KMS-11 (cell line): ENCODE results near the gene ATXN7L1.

ENCODE experiments used
- H2AFZ ChIP-seq: fragments of 200-600 bp; sonication (generic); 2 replicates; pipeline ENCODE4 v1.6.1; 2016; ENCODE audit warnings: antibody characterized with exemption, mixed run types, low read depth
- H3K27ac ChIP-seq: fragments of 200-600 bp; sonication (generic); 2 replicates; pipeline ENCODE4 v1.6.1; 2016; ENCODE audit warnings: mild to moderate bottlenecking, mixed run types
- H3K27me3 ChIP-seq: fragments of 200-600 bp; sonication (generic); 2 replicates; pipeline ENCODE4 v1.6.1; 2017; ENCODE audit warnings: mild to moderate bottlenecking, low read depth, mixed run types, moderate library complexity; ENCODE audit not compliant: insufficient read depth
- H3K36me3 ChIP-seq: fragments of 200-600 bp; sonication (generic); 2 replicates; pipeline ENCODE4 v1.6.1; 2017; ENCODE audit warnings: mild to moderate bottlenecking, mixed run types; ENCODE audit not compliant: insufficient read depth
- H3K4me1 ChIP-seq: fragments of 200-600 bp; sonication (generic); 2 replicates; pipeline ENCODE4 v1.6.1; 2016; ENCODE audit warnings: mild to moderate bottlenecking, low read depth, mixed run types; ENCODE audit not compliant: poor library complexity, severe bottlenecking
- H3K4me2 ChIP-seq: fragments of 200-600 bp; sonication (generic); 2 replicates; pipeline ENCODE4 v1.7.0; 2016; ENCODE audit warnings: mild to moderate bottlenecking, mixed run types
- H3K4me3 ChIP-seq: fragments of 200-600 bp; sonication (generic); IDR thresholded peaks from 2 replicates; pipeline ENCODE4 v1.6.1; 2017; ENCODE audit warnings: low read depth, low read length, mixed read lengths; ENCODE audit not compliant: insufficient read depth
- H3K79me2 ChIP-seq: fragments of 200-600 bp; sonication (generic); 2 replicates; pipeline ENCODE4 v1.6.1; 2016; ENCODE audit warnings: low read depth, mixed run types; ENCODE audit not compliant: insufficient read depth
- H3K9ac ChIP-seq: fragments of 200-600 bp; sonication (generic); 2 replicates; pipeline ENCODE4 v1.6.1; 2016; ENCODE audit warnings: mild to moderate bottlenecking, mixed run types
- H4K20me1 ChIP-seq: fragments of 200-600 bp; sonication (generic); 2 replicates; pipeline ENCODE4 v1.6.1; 2016; ENCODE audit warnings: mild to moderate bottlenecking, mixed run types; ENCODE audit not compliant: insufficient read depth
- CTCF ChIP-seq: fragments of 200-600 bp; sonication (generic); conservative IDR thresholded peaks from 2 replicates; pipeline ENCODE4 v1.6.1; 2017; ENCODE audit warnings: low read depth, mild to moderate bottlenecking, antibody characterized with exemption, low read length, moderate library complexity, mixed read lengths

ATXN7L1 gene

GRCh38 chr7:105685161-105685560 is 191.2 kb downstream of the ATXN7L1 start:
- Histone ChIP-seq H3K27ac (no peak overlapping the region), H2AFZ (no peak overlapping the region), H3K9ac (no peak overlapping the region), H4K20me1 (no peaks in the 10 kb centered on the region), H3K36me3 (no peaks in the 10 kb centered on the region), H3K4me3 (no peak overlapping the region), H3K4me2 (no peak overlapping the region), H3K4me1 (no peaks in the 10 kb centered on the region), H3K79me2 (no peaks in the 10 kb centered on the region), H3K27me3 (no peaks in the 10 kb centered on the region)
- no peak for TF ChIP-seq CTCF

- no peaks in the 10 kb centered on the region for H3K4me1 ChIP-seq
- H3K4me2 ChIP-seq: no peak overlapping the region
- no peak overlapping the region for H3K9ac ChIP-seq
- H3K36me3 ChIP-seq: no peaks in the 10 kb centered on the region
- H2AFZ ChIP-seq: no peak overlapping the region
- no peak for TF ChIP-seq CTCF
- H3K4me3 ChIP-seq: no peak overlapping the region
- no peaks in the 10 kb centered on the region for H4K20me1 ChIP-seq
- H3K79me2 ChIP-seq: no peaks in the 10 kb centered on the region
- no peak overlapping the region for H3K27ac ChIP-seq
- H3K27me3 ChIP-seq: no peaks in the 10 kb centered on the region
Measured at GRCh38 chr7:105682341-105683060, 193.9 kb downstream of the ATXN7L1 start.

- Histone ChIP-seq H3K4me2 (no peak overlapping the region), H3K4me3 (no peak overlapping the region), H2AFZ (no peak overlapping the region), H3K79me2 (no peaks in the 10 kb centered on the region), H4K20me1 (no peaks in the 10 kb centered on the region), H3K27ac (no peak overlapping the region), H3K27me3 (no peaks in the 10 kb centered on the region), H3K36me3 (no peaks in the 10 kb centered on the region), H3K4me1 (no peaks in the 10 kb centered on the region), H3K9ac (no peak overlapping the region)
- no peak for TF ChIP-seq CTCF
Measured at GRCh38 chr7:105680505-105681187, 195.8 kb downstream of the ATXN7L1 start.

DNA sequence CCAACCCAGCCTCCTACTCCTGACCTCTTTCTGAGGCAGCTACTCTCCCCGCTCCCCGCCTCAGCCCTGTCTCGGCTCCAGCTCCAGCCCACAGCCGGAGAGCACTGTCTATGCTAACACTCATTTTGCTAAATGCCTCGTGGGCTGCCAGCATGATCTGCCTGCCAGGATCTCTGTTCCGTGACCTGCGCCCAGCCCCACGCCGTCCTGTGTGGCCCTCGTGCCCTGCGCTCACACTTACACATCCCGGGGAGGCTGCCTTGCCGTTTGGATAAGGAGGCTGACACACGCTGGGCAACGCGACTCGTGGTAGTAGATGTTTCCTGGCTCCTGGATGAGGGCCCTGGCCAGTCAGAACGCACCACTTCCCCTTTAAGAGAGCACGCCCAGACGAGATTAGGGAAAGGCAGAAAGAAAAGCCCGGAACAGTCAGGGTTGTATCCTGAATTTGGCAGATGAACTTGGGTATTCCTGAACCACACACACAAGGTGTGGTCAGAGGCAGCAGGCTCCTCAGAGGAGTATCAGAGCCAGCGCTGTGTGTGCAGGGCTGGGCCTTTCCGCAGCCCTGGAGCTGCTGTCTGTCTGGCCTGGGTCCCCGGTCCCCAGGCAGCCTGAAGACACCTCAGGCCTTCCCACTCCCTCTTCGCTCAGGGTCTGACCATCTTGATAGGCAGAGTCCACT is 197.4 kb downstream of the ATXN7L1 start:
- Histone ChIP-seq H3K36me3 (no peaks in the 10 kb centered on the region), H3K4me2 (no peak overlapping the region), H4K20me1 (no peaks in the 10 kb centered on the region), H3K4me3 (no peak overlapping the region), H3K79me2 (no peaks in the 10 kb centered on the region), H3K4me1 (no peaks in the 10 kb centered on the region), H3K9ac (no peak overlapping the region), H2AFZ (no peak overlapping the region), H3K27me3 (no peaks in the 10 kb centered on the region), H3K27ac (no peak overlapping the region)
- no peak for TF ChIP-seq CTCF
